ENCODE data around the gene ERO1B. TPM values are rescaled to one million over a fixed set of nuclear protein-coding genes. Genes with fewer than 3 reads are reported as not detected.
A peak's percentile ranks its signal among the peaks of the same experiment; 100 is the strongest.

Gene ERO1B
- total RNA-seq, 1 experiment from 2014 or later = 9.6 TPM

GRCh38 chr1:236181059-236181458, 100.7 kb downstream of the ERO1B start:
- Mint-ChIP-seq H3K27me3 (ENCODE audit: insufficient read depth, unreplicated experiment) (no peaks in the 10 kb centered on the region), H3K27ac (ENCODE audit: low read depth, unreplicated experiment) (no peak overlapping the region), H3K9me3 (ENCODE audit: unreplicated experiment) (no peaks in the 10 kb centered on the region), H3K4me1 (ENCODE audit: insufficient read depth, unreplicated experiment) (peaks cover 5% of the 10 kb centered on the region), H3K4me3 (ENCODE audit: unreplicated experiment) (no peak overlapping the region), H3K36me3 (ENCODE audit: insufficient read depth, unreplicated experiment) (peaks cover 12% of the 10 kb centered on the region)
- TF ChIP-seq CTCF (IDR thresholded peaks at IDR 0.05; ENCODE audit: unreplicated experiment) = no peak
- DNase-seq (ENCODE audit: unreplicated experiment) = peak; percentile 29
- no TSS peak for BruUV-seq (replicated peaks)
- ChIA-PET POLR2A (interaction anchor here (0.6 to 0.7 kb wide), 6 partner anchors 47 to 499 kb away, joined by 3 to 6 read pairs (median 4); no protein-coding TSS in a partner anchor), CTCF (interaction anchor here (0.6 to 1.5 kb wide), 6 partner anchors 12 to 311 kb away, joined by 3 to 6 read pairs (median 4); no protein-coding TSS in a partner anchor)
- intact Hi-C loops (cut with micrococcal nuclease) = no loop called here

GRCh38 chr1:236179634-236180033, 102.1 kb downstream of the ERO1B start:
- no TSS peak for BruUV-seq (replicated peaks)
- intact Hi-C loops (cut with micrococcal nuclease) = no loop called here
- Mint-ChIP-seq H3K36me3 (ENCODE audit: insufficient read depth, unreplicated experiment) (peaks cover 12% of the 10 kb centered on the region), H3K27me3 (ENCODE audit: insufficient read depth, unreplicated experiment) (no peaks in the 10 kb centered on the region), H3K27ac (ENCODE audit: low read depth, unreplicated experiment) (no peak overlapping the region), H3K4me3 (ENCODE audit: unreplicated experiment) (no peak overlapping the region), H3K9me3 (ENCODE audit: unreplicated experiment) (no peaks in the 10 kb centered on the region), H3K4me1 (ENCODE audit: insufficient read depth, unreplicated experiment) (peaks cover 5% of the 10 kb centered on the region)
- no peak for DNase-seq (ENCODE audit: unreplicated experiment)
- ChIA-PET POLR2A (no interaction called here), CTCF (interaction anchor here (0.6 kb wide), 1 partner anchor 77 kb away, joined by 3 read pairs; no protein-coding TSS in a partner anchor)
- no peak for TF ChIP-seq CTCF (IDR thresholded peaks at IDR 0.05; ENCODE audit: unreplicated experiment)

- no peak overlapping the region for H3K27ac Mint-ChIP-seq (ENCODE audit: low read depth, unreplicated experiment)
- POLR2A ChIA-PET = interaction anchor here (0.5 kb wide), 2 partner anchors 58 to 111 kb away, joined by 3 to 4 read pairs; no protein-coding TSS in a partner anchor
- CTCF ChIA-PET = interaction anchor here (0.5 kb wide), 1 partner anchor 1231 kb away, joined by 3 read pairs; no protein-coding TSS in a partner anchor
- H3K4me3 Mint-ChIP-seq (ENCODE audit: unreplicated experiment) = no peak overlapping the region
- H3K36me3 Mint-ChIP-seq (ENCODE audit: insufficient read depth, unreplicated experiment) = peaks cover 6% of the 10 kb centered on the region
- BruUV-seq (replicated peaks) = no TSS peak
- DNase-seq (ENCODE audit: unreplicated experiment) = no peak
- no peaks in the 10 kb centered on the region for H3K27me3 Mint-ChIP-seq (ENCODE audit: insufficient read depth, unreplicated experiment)
- no peaks in the 10 kb centered on the region for H3K9me3 Mint-ChIP-seq (ENCODE audit: unreplicated experiment)
- no peak for TF ChIP-seq CTCF (IDR thresholded peaks at IDR 0.05; ENCODE audit: unreplicated experiment)
- H3K4me1 Mint-ChIP-seq (ENCODE audit: insufficient read depth, unreplicated experiment) = peaks cover 5% of the 10 kb centered on the region
- intact Hi-C loops (cut with micrococcal nuclease) = no loop called here
Measured at GRCh38 chr1:236176337-236177336, 105.1 kb downstream of the ERO1B start.

- H3K27ac Mint-ChIP-seq (ENCODE audit: low read depth, unreplicated experiment) = no peak overlapping the region
- H3K4me3 Mint-ChIP-seq (ENCODE audit: unreplicated experiment) = no peak overlapping the region
- intact Hi-C loops (cut with micrococcal nuclease) = no loop called here
- CTCF ChIA-PET = interaction anchor here (0.5 kb wide), 1 partner anchor 1231 kb away, joined by 3 read pairs; no protein-coding TSS in a partner anchor
- no peaks in the 10 kb centered on the region for H3K4me1 Mint-ChIP-seq (ENCODE audit: insufficient read depth, unreplicated experiment)
- TF ChIP-seq CTCF (IDR thresholded peaks at IDR 0.05; ENCODE audit: unreplicated experiment) = no peak
- BruUV-seq (replicated peaks) = no TSS peak
- no peak for DNase-seq (ENCODE audit: unreplicated experiment)
- no peaks in the 10 kb centered on the region for H3K36me3 Mint-ChIP-seq (ENCODE audit: insufficient read depth, unreplicated experiment)
- POLR2A ChIA-PET = no interaction called here
- no peaks in the 10 kb centered on the region for H3K27me3 Mint-ChIP-seq (ENCODE audit: insufficient read depth, unreplicated experiment)
- no peaks in the 10 kb centered on the region for H3K9me3 Mint-ChIP-seq (ENCODE audit: unreplicated experiment)
Measured at GRCh38 chr1:236175642-236176336, 106.0 kb downstream of the ERO1B start.

Data from MCF 10A (cell line).